Right renal cortex interstitium (tissue), 3 donors: ENCODE data around the gene CHST4. TPM values are rescaled to one million over a fixed set of nuclear protein-coding genes. Genes with fewer than 3 reads are reported as not detected.
"Not testable (repeated sequence)": the region's sequence is repeated elsewhere in the genome, so short reads cannot be mapped to it uniquely, and the experiment has no call there.

ENCODE experiments used
- DNase-seq, 3 donors: peaks; one replicate each; pipeline ENCODE4 v3.0.0-alpha.2; 2013; ENCODE audit warnings: low read depth in 3 of 3, low spot score in 2 of 3
- polyA plus RNA-seq, 3 donors: library from polyadenylated mRNA; unstranded; fragments of 120-200 nt; gene quantifications; one replicate each; pipeline ENCODE4 v1.2.1, GENCODE V29; 2013; ENCODE audit not compliant: insufficient read length in 3 of 3

The CHST4 gene
- polyA plus RNA-seq: under 1 TPM; 0.18 to 0.32 (median 0.25) TPM

GRCh38 chr16:71526111-71526631, at the start of gene CHST4:
TSS of gene CHST4 (plus strand) at chr16:71526426. CDS start at chr16:71536678, 10,252 bp downstream.
- DNase-seq: peak in 1 of 3 donors; percentile 30

- no peak for DNase-seq
These were observed 49.6 kb upstream of the CHST4 start for GRCh38 chr16:71476457-71477124.

- no peak for DNase-seq
These were observed 46.8 kb upstream of the CHST4 start for GRCh38 chr16:71479420-71479819.

- DNase-seq: no peak
These were observed 45.3 kb upstream of the CHST4 start for GRCh38 chr16:71480956-71481355.

DNA sequence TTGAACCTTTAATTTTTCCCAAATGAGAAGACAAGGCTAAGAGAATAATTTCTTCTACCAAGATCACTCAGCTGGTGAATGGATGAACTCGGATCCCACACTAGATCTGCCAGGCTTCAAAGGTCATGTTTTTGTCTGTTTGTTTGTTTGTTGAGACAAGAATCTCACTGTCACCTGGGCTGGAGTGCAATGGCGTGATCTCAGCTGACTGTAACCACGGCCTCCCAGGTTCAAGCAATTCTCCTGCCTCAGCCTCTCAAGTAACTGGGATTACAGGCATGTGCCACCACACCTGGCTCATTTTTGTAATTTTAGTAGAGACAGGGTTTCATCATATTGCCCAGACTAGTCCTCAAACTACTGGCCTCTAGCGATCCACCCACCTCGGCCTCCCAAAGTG, 43.7 kb upstream of the CHST4 start:
- no peak for DNase-seq

GRCh38 chr16:71484006-71484893, 42.0 kb upstream of the CHST4 start:
- peak; percentile 81 to 84 (median 84) for DNase-seq

DNA sequence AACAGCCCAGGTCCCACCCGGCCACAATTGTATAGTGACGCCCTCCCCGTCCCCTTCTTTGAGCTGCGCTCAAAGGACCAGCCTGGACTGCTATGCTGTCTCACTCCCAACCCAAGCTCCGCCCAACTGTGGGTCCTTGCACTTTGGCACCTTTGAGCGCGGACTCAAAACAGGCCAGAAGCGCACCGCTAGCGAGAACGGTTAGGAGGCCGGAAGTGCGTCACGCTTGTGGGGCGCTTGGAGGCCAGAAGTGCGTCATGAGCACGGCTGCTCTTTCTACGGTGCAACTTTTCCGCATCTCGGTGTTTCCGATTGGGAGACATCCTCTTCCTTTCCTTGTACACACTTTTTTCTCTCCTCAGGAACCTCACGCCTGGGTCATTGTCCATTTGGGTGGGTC, 37.1 kb upstream of the CHST4 start, which contains the start of gene ZNF19:
ZNF19 (minus strand) TSS at position 203 of the 400 bp plus-strand sequence. CDS start 7,210 bp downstream, outside the sequence.
- DNase-seq: no peak

GRCh38 chr16:71490361-71490760, 35.9 kb upstream of the CHST4 start:
- no peak for DNase-seq

DNA sequence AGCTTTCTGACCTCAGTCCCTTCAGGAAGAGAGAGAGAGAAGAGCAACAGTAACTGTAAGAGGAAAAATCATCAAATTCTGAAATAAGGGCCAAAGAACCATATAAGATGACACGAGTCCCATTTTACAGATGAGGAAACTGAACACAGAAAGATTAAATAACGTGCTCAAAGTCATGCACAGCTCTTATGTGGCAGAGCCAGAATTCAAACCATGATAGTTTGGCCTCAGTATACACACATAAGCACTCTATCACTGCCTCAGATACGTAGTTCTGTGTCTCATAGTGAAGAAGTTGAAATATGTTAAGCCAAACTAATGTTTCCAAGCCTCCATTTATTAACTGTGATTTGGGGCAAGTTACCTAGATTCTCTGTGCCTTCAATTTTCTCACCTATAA, 35.2 kb upstream of the CHST4 start:
- no peak for DNase-seq

DNA sequence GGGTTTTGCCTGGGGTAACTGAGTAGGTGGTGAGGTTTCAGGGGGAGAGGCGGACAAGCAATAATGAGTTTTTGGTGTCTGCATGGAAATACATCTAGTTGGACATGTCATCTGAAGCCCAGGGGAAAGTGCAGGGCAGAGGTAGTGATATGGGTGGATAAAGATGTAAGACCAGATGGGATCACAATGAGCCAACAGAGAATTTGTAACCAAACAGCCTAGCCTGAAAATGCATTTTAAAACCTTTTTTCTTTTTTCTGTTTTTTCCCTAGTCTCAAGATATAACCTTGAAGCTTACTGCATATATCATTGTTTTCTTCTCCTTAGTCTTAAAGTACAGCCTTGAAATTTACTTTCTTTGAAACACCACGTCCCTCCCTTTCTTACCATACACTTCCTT, 33.4 kb upstream of the CHST4 start:
- DNase-seq: no peak

- DNase-seq: no peak
These were observed 33.0 kb upstream of the CHST4 start for GRCh38 chr16:71493213-71493612.

- DNase-seq: no peak
These were observed 28.2 kb upstream of the CHST4 start for GRCh38 chr16:71498031-71498430.

- peak in 1 of 3 donors; percentile 34 for DNase-seq
These were observed 26.4 kb upstream of the CHST4 start for GRCh38 chr16:71499775-71500364.

DNA sequence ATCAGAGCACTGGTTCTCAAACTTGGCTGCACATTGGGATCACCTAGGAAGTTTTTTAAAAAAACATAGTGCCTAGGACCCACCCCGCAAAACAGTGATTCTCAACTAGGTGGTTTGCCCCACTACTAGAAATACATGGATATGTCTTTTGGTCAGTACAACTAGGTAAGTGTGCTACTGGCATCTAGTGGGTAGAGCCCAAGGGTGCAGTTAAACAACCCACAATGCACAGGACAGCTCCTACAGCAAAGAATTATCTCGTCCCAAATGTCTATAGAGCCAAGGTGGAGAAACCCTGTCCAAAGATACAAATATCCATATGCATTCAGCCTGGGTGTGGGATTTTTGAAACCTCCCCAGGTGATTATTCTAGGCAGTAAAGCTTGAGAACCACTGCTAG, 25.3 kb upstream of the CHST4 start:
- no peak for DNase-seq

DNA sequence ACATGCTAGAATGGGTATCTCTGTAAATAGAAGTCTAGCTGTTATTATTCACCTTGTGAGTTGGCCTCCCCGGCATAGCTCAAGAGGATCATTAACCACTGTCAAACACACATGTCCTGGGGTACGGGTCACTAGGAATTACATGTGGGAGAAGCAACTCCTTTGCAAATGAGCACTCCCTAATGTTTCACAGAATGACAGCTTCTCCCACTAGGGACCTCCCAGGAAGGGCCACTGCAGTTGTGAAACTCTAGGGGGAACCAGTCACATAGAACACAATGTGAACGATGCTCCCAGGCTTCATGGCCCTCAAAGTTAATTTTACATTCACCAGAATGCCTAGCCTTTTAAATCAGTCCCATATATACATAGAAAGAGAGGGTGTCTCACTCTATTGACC, 24.7 kb upstream of the CHST4 start:
- peak in 1 of 3 donors; percentile 10 for DNase-seq

- not testable (repeated sequence) for DNase-seq
These were observed 22.2 kb upstream of the CHST4 start for GRCh38 chr16:71504051-71504450.

DNA sequence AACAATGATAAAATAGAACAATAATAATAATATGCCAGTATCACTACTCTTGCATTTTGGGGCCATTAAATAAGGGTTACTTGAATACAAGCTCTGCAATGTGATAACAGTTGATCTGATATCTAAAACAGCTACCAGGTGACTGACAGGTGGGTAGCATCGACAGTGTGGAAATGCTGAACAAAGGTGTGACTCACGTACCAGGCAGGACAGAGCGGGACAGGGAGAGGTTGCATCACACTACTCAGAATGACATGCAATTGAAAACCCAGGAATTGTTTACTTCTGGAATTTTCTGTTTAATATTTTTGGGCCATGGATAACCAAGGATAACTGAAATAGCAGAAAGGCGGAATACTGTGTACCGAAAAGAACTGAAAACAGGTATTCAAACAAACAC, 21.3 kb upstream of the CHST4 start:
- no peak for DNase-seq

- no peak for DNase-seq
These were observed 19.2 kb upstream of the CHST4 start for GRCh38 chr16:71507061-71507460.

GRCh38 chr16:71513302-71513701, 12.9 kb upstream of the CHST4 start:
- DNase-seq: no peak

GRCh38 chr16:71514476-71514875, 11.8 kb upstream of the CHST4 start:
- DNase-seq: no peak

GRCh38 chr16:71515026-71515425, 11.2 kb upstream of the CHST4 start:
- no peak for DNase-seq
